PC-9 (cell line): ENCODE data around the gene PGF. TPM values are rescaled to one million over a fixed set of nuclear protein-coding genes. Genes with fewer than 3 reads are reported as not detected.

Source experiments
- BruUV-seq: library from RNA; stranded (reverse); fragments of 400-500 nt; replicated peaks from 2 replicates; lab custom pipeline; 2021; lab: Mats Ljungman, UMichigan
- CTCF ChIA-PET: fragments of 300-600 bp; sonication (Branson Sonifier 250); formaldehyde crosslinking; loops from one replicate; lab custom pipeline; 2022; ENCODE audit warnings: antibody characterized with exemption; lab: Charles Lee
- POLR2A ChIA-PET: fragments of 300-600 bp; sonication (Branson Sonifier 250); formaldehyde crosslinking; loops from one replicate; lab custom pipeline; 2022; ENCODE audit warnings: antibody characterized with exemption; ENCODE audit not compliant: unreplicated experiment; lab: Charles Lee
- DNase-seq, 2 experiments: peaks; one replicate each; pipeline versions ENCODE4 v3.0.0 to v3.0.0-alpha.2; 2015 to 2022; ENCODE audit warnings: mixed read lengths in 1 of 2
- H2AFZ ChIP-seq: fragments of 200-600 bp; sonication (generic); 2 replicates; pipeline ENCODE4 v1.8.1; 2017; ENCODE audit warnings: antibody characterized with exemption
- H3F3A ChIP-seq: fragments of 200-600 bp; sonication (generic); 2 replicates; pipeline ENCODE4 v1.8.1; 2017; ENCODE audit warnings: antibody characterized with exemption, mild to moderate bottlenecking, low read depth; ENCODE audit not compliant: insufficient read depth
- H3K27ac ChIP-seq: fragments of 200-600 bp; sonication (generic); 2 replicates; pipeline ENCODE4 v1.6.1; 2016; ENCODE audit warnings: mixed run types
- H3K27me3 ChIP-seq: fragments of 200-600 bp; sonication (generic); 2 replicates; pipeline ENCODE4 v1.6.1; 2016; ENCODE audit warnings: low read depth, mixed run types; ENCODE audit not compliant: insufficient read depth
- H3K36me3 ChIP-seq: fragments of 200-600 bp; sonication (generic); 2 replicates; pipeline ENCODE4 v1.6.1; 2016; ENCODE audit warnings: low read depth, mixed run types
- H3K4me1 ChIP-seq: fragments of 200-600 bp; sonication (generic); replicated peaks from 2 replicates; pipeline ENCODE4 v1.6.1; 2016; ENCODE audit warnings: mixed run types; ENCODE audit not compliant: insufficient read depth
- H3K4me2 ChIP-seq: fragments of 200-600 bp; sonication (generic); 2 replicates; pipeline ENCODE4 v1.6.1; 2017; ENCODE audit warnings: mixed run types
- H3K4me3 ChIP-seq: fragments of 200-600 bp; sonication (generic); 2 replicates; pipeline ENCODE4 v1.6.1; 2016; ENCODE audit warnings: mixed run types
- H3K79me2 ChIP-seq: fragments of 200-600 bp; sonication (generic); 2 replicates; pipeline ENCODE4 v1.6.1; 2017; ENCODE audit warnings: low read depth, mixed run types
- H3K9me2 ChIP-seq: fragments of 200-600 bp; sonication (generic); 2 replicates; pipeline ENCODE4 v1.8.1; 2017; ENCODE audit warnings: mild to moderate bottlenecking; ENCODE audit not compliant: insufficient read depth
- H3K9me3 ChIP-seq: fragments of 200-600 bp; sonication (generic); 2 replicates; pipeline ENCODE4 v1.8.1; 2016; ENCODE audit warnings: low read depth; ENCODE audit not compliant: insufficient read depth
- H4K20me1 ChIP-seq: fragments of 200-600 bp; sonication (generic); 2 replicates; pipeline ENCODE4 v1.8.1; 2017; ENCODE audit not compliant: insufficient read depth
- EZH2 ChIP-seq: fragments of 200-600 bp; sonication (generic); IDR thresholded peaks from 2 replicates; pipeline ENCODE4 v1.8.0; 2017; ENCODE audit warnings: antibody characterized with exemption, low read depth
- intact Hi-C: fragments of 100-400 bp; cut with micrococcal nuclease; formaldehyde crosslinking; loops from one replicate; pipeline ENCODE4 v1.10.0; 2022; ENCODE audit not compliant: unreplicated experiment
- total RNA-seq: library from RNA; stranded (reverse); gene quantifications from 2 replicates; pipeline ENCODE4 v1.2.3, GENCODE V29; 2021
- TF ChIP-seq, protein P1 (sequence below): fragments of 200-600 bp; sonication (generic); conservative IDR thresholded peaks from 2 replicates; pipeline ENCODE4 v1.6.1; 2017; ENCODE audit warnings: mixed run types, antibody characterized with exemption, mild to moderate bottlenecking, moderate library complexity

PGF gene
- total RNA-seq, 1 experiment from 2014 or later = 11.7 TPM

DNA sequence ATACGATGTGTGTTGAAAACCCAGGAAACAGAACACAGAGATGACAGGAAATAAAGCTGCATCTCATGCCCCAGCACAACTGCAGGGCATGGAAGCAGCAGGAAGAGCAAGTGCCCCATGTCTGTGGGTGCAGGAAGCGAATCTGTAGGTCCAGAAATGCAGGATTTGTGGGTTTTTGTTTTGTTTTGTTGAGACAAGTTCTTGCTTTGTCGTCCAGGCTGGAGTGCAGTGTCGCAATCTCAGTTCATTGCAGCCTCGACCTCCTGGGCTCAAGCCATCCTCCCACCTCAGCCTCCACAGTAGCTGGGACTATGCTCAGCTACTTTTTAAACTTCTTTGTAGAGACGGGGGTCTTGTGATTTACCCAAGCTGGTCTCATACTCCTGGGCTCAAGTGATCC is 26.2 kb downstream of the PGF start:
- no peaks in the 10 kb centered on the region for H3F3A ChIP-seq
- intact Hi-C loops = no loop called here
- no TSS peak for BruUV-seq

GRCh38 chr14:74927225-74927624 is 28.2 kb downstream of the PGF start:
- ChIA-PET CTCF (no interaction called here), POLR2A (no interaction called here)
- no peaks in the 10 kb centered on the region for H3K9me3 ChIP-seq
- no peaks in the 10 kb centered on the region for H4K20me1 ChIP-seq
- intact Hi-C loops = no loop called here
- H3K27ac ChIP-seq = no peak overlapping the region
- no TSS peak for BruUV-seq
- TF ChIP-seq EZH2 = no peak
- TF ChIP-seq, protein P1, sequence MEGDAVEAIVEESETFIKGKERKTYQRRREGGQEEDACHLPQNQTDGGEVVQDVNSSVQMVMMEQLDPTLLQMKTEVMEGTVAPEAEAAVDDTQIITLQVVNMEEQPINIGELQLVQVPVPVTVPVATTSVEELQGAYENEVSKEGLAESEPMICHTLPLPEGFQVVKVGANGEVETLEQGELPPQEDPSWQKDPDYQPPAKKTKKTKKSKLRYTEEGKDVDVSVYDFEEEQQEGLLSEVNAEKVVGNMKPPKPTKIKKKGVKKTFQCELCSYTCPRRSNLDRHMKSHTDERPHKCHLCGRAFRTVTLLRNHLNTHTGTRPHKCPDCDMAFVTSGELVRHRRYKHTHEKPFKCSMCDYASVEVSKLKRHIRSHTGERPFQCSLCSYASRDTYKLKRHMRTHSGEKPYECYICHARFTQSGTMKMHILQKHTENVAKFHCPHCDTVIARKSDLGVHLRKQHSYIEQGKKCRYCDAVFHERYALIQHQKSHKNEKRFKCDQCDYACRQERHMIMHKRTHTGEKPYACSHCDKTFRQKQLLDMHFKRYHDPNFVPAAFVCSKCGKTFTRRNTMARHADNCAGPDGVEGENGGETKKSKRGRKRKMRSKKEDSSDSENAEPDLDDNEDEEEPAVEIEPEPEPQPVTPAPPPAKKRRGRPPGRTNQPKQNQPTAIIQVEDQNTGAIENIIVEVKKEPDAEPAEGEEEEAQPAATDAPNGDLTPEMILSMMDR = no peak
- 0 out of 2 replicates have a peak, but pooled peaks cover 4% of the 10 kb centered on the region for H3K27me3 ChIP-seq
- no peak overlapping the region for H3K4me3 ChIP-seq
- no peak for DNase-seq
- H3K9me2 ChIP-seq = no peaks in the 10 kb centered on the region
- H3K4me1 ChIP-seq = peaks cover 4% of the 10 kb centered on the region
- H3K36me3 ChIP-seq = no peaks in the 10 kb centered on the region
- no peaks in the 10 kb centered on the region for H3K79me2 ChIP-seq
- no peak overlapping the region for H2AFZ ChIP-seq
- no peak overlapping the region for H3K4me2 ChIP-seq
- peaks cover 4% of the 10 kb centered on the region; the same call in 1 of the 2 replicates for H3F3A ChIP-seq

More for the DNA sequence above, 26.2 kb downstream of the PGF start:
- ChIA-PET CTCF (interaction anchor here (1.5 kb wide), 1 partner anchor 68 kb away, joined by 4 read pairs; no protein-coding TSS in a partner anchor), POLR2A (interaction anchor here (0.8 kb wide), 1 partner anchor 223 kb away, joined by 5 read pairs; no protein-coding TSS in a partner anchor)
- no peak for TF ChIP-seq EZH2
- TF ChIP-seq, protein P1 = no peak
- H3K4me2 ChIP-seq = no peak overlapping the region
- no peak overlapping the region for H3K27ac ChIP-seq
- DNase-seq = no peak
- H3K9me2 ChIP-seq = no peaks in the 10 kb centered on the region
- no peaks in the 10 kb centered on the region for H3K9me3 ChIP-seq
- H3K79me2 ChIP-seq = no peaks in the 10 kb centered on the region
- H2AFZ ChIP-seq = no peak overlapping the region
- no peaks in the 10 kb centered on the region for H4K20me1 ChIP-seq
- H3K4me3 ChIP-seq = no peak overlapping the region
- H3K4me1 ChIP-seq = no peaks in the 10 kb centered on the region
- H3K27me3 ChIP-seq = 0 out of 2 replicates have a peak, but pooled peaks cover 4% of the 10 kb centered on the region
- no peaks in the 10 kb centered on the region for H3K36me3 ChIP-seq

DNA sequence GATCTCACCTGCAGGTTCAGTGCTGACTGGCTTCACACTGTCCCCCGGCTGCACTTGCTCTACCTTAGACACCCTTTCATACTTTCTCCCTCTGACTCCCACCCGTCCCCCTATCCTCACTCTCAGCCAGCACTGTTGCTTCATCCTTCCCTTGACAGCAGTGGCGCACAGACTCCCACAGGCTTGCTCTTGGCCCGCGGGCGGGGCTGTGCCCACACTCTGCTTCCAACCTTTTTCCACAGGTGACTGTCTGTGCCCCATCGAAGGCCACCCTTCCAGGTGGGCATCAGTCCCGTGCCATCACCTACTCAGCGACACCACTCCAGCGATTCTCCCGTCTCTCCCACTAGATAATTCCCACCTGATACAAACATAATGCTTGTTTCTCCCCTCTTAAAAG is 31.3 kb downstream of the PGF start:
- intact Hi-C loops = no loop called here
- H3K4me1 ChIP-seq = peaks cover 4% of the 10 kb centered on the region
- H2AFZ ChIP-seq = no peak overlapping the region
- BruUV-seq = no TSS peak
- POLR2A ChIA-PET = no interaction called here
- H3K9me2 ChIP-seq = no peaks in the 10 kb centered on the region
- no peak overlapping the region for H3K27ac ChIP-seq
- H3K27me3 ChIP-seq = 0 out of 2 replicates have a peak, but pooled peaks cover 4% of the 10 kb centered on the region
- H4K20me1 ChIP-seq = no peaks in the 10 kb centered on the region
- H3K9me3 ChIP-seq = no peaks in the 10 kb centered on the region
- no peaks in the 10 kb centered on the region for H3K79me2 ChIP-seq
- peaks cover 6% of the 10 kb centered on the region; the same call in 1 of the 2 replicates for H3F3A ChIP-seq
- H3K4me2 ChIP-seq = no peak overlapping the region
- CTCF ChIA-PET = interaction anchor here (0.6 kb wide), 1 partner anchor 124 kb away, joined by 3 read pairs; no protein-coding TSS in a partner anchor
- DNase-seq = no peak
- TF ChIP-seq, protein P1 = no peak
- no peak for TF ChIP-seq EZH2
- no peaks in the 10 kb centered on the region for H3K36me3 ChIP-seq
- no peak overlapping the region for H3K4me3 ChIP-seq
